GM12878 (cell line): Measurements from ENCODE around the gene LMF2. TPM values are rescaled to one million over a fixed set of nuclear protein-coding genes. Genes with fewer than 3 reads are reported as not detected.

Experiments
- ATAC-seq: fragments of 200-7000 bp; cut with Tn5 transposase; 3 replicates; pipeline ENCODE4 v1.9.1; 2020; ENCODE audit warnings: mild to moderate bottlenecking, moderate library complexity
- BruUV-seq: library from RNA; stranded (reverse); fragments of 400-500 nt; replicated peaks from 2 replicates; lab custom pipeline; 2021; lab: Mats Ljungman, UMichigan
- CTCF ChIA-PET: fragments of 300-600 bp; sonication (Branson Sonifier 250); formaldehyde crosslinking; extraction: SDS; loops from one replicate; lab custom pipeline; 2021; ENCODE audit warnings: inconsistent platforms; lab: Yijun Ruan, JAX
- POLR2A ChIA-PET: fragments of 350-600 bp; formaldehyde crosslinking; extraction: SDS; loops from one replicate; lab custom pipeline; 2021; ENCODE audit warnings: inconsistent platforms; lab: Charles Lee
- RAD21 ChIA-PET: fragments of 300-600 bp; sonication (Branson Sonifier 250); formaldehyde crosslinking; loops from one replicate; lab custom pipeline; 2023; ENCODE audit warnings: antibody characterized with exemption; ENCODE audit not compliant: unreplicated experiment; lab: Charles Lee
- SMC1A ChIA-PET: fragments of 300-600 bp; sonication (Branson Sonifier 250); formaldehyde crosslinking; loops from one replicate; lab custom pipeline; 2023; ENCODE audit not compliant: unreplicated experiment, uncharacterized antibody; lab: Charles Lee
- DNase-seq: peaks from one replicate; pipeline ENCODE4 v3.0.0-alpha.2; 2011; ENCODE audit warnings: low read depth, low spot score
- FAIRE-seq: peaks from 3 replicates; lab custom pipeline; 2011; peaks lifted over from hg19 to GRCh38; lab: Jason Lieb, UNC
- H2AFZ ChIP-seq: 2 replicates; pipeline ENCODE4 v1.6.0; 2011; ENCODE audit warnings: low read depth, low read length, control low read depth; ENCODE audit not compliant: control insufficient read depth
- H3K27ac ChIP-seq: 2 replicates; pipeline ENCODE4 v1.5.1; 2011; ENCODE audit warnings: control low read depth; ENCODE audit not compliant: control insufficient read depth, insufficient read depth
- H3K27me3 ChIP-seq, 2 experiments: replicated peaks in 1 of 2; 2 replicates each; pipeline versions ENCODE4 v1.6.0 to v1.6.1; 2011; ENCODE audit warnings: low read length in 1 of 2; ENCODE audit not compliant: control insufficient read depth in 2 of 2, insufficient read depth in 2 of 2
- H3K36me3 ChIP-seq, 2 experiments: 2 replicates each; pipeline ENCODE4 v1.5.1; 2011; ENCODE audit warnings: low read length in 1 of 2; ENCODE audit not compliant: control insufficient read depth in 2 of 2, insufficient read depth in 2 of 2
- H3K4me1 ChIP-seq: 2 replicates; pipeline ENCODE4 v1.6.1; 2011; ENCODE audit warnings: mild to moderate bottlenecking, low read length, moderate library complexity, mixed read lengths; ENCODE audit not compliant: control insufficient read depth, insufficient read depth
- H3K4me2 ChIP-seq: 2 replicates; pipeline ENCODE4 v1.6.0; 2011; ENCODE audit warnings: control low read depth; ENCODE audit not compliant: control insufficient read depth, insufficient read depth
- H3K4me3 ChIP-seq: fragments of 200-600 bp; sonication (generic); 2 replicates; pipeline ENCODE4 v1.5.1; 2016
- H3K79me2 ChIP-seq: 2 replicates; pipeline ENCODE4 v1.6.0; 2011; ENCODE audit warnings: low read length; ENCODE audit not compliant: control insufficient read depth, insufficient read depth
- H3K9ac ChIP-seq: 2 replicates; pipeline ENCODE4 v1.8.0; 2011; ENCODE audit warnings: low read length, control low read depth, mixed read lengths; ENCODE audit not compliant: control insufficient read depth, insufficient read depth
- H3K9me3 ChIP-seq: replicated peaks from 3 replicates; pipeline ENCODE4 v1.5.1; 2011; ENCODE audit warnings: mild to moderate bottlenecking, low read length; ENCODE audit not compliant: control insufficient read depth, insufficient read depth
- H4K20me1 ChIP-seq: 2 replicates; pipeline ENCODE4 v1.6.0; 2011; ENCODE audit not compliant: control insufficient read depth, insufficient read depth
- CHD2 ChIP-seq: IDR thresholded peaks from 2 replicates; pipeline ENCODE4 v1.6.1; 2011; ENCODE audit warnings: low read depth, low read length, improper control_type of control experiment, borderline replicate concordance
- CHD4 ChIP-seq: fragments of 200-600 bp; sonication (generic); IDR thresholded peaks from 2 replicates; pipeline ENCODE4 v1.6.1; 2016; ENCODE audit warnings: mild to moderate bottlenecking
- DPF2 ChIP-seq: fragments of 450-650 bp; IDR thresholded peaks from 2 replicates; pipeline ENCODE4 v1.6.1; 2017; ENCODE audit warnings: mild to moderate bottlenecking
- MEF2B ChIP-seq: fragments of 450-650 bp; IDR thresholded peaks from 2 replicates; pipeline ENCODE4 v1.6.1; 2018; ENCODE audit warnings: mild to moderate bottlenecking, moderate library complexity; ENCODE audit not compliant: partially characterized antibody, poor library complexity, severe bottlenecking
- NFYB ChIP-seq: IDR thresholded peaks from 2 replicates; pipeline ENCODE4 v1.6.1; 2011; ENCODE audit warnings: low read depth, mild to moderate bottlenecking, low read length, improper control_type of control experiment, moderate library complexity; ENCODE audit not compliant: insufficient read depth
- NRF1 ChIP-seq: conservative IDR thresholded peaks from 2 replicates; pipeline ENCODE4 v1.6.1; 2011; ENCODE audit warnings: mild to moderate bottlenecking, low read depth, low read length, improper control_type of control experiment
- PRDM15 ChIP-seq: fragments of 450-650 bp; formaldehyde crosslinking; IDR thresholded peaks from 2 replicates; pipeline ENCODE4 v1.4.0; 2020; ENCODE audit warnings: mild to moderate bottlenecking, moderate library complexity
- RUNX3 ChIP-seq: IDR thresholded peaks from 2 replicates; pipeline ENCODE4 v1.6.1; 2012; ENCODE audit warnings: low read length, inconsistent platforms
- SMC3 ChIP-seq: IDR thresholded peaks from 2 replicates; pipeline ENCODE4 v1.6.1; 2011; ENCODE audit warnings: low read length, improper control_type of control experiment, borderline replicate concordance
- SPI1 ChIP-seq: IDR thresholded peaks from 2 replicates; pipeline ENCODE4 v1.6.1; 2011; ENCODE audit warnings: low read depth, mild to moderate bottlenecking, low read length, moderate library complexity, borderline replicate concordance; ENCODE audit not compliant: insufficient read depth
- WGBS: methylation state at CpG from one replicate; pipeline ENCODE4 v1.1.6; 2016; ENCODE audit warnings: low lambda C conversion rate; ENCODE audit not compliant: insufficient replicate concordance, insufficient coverage; ENCODE audit errors: missing lambda C conversion rate; 5-methylcytosine and 5-hydroxymethylcytosine counted together
- in situ Hi-C: fragments of 300-500 bp; cut with MboI; formaldehyde crosslinking; loops from 9 replicates; pipeline ENCODE4 v1.14.3; 2018; ENCODE audit warnings: mixed read lengths
- intact Hi-C: fragments of 100-400 bp; cut with micrococcal nuclease; formaldehyde crosslinking; loops from one replicate; pipeline ENCODE4 v1.14.2; 2022; ENCODE audit not compliant: unreplicated experiment
- polyA plus RNA-seq, 11 experiments: library from polyadenylated mRNA; depleted of rRNA in 4 of 11; unstranded in 6 of 11; stranded (reverse) in 5 of 11; fragments of >200 nt; fragmentation: Nextera tagmentation in 4 of 11; fragmentation: Illumina TruSeq in 1 of 11; extraction: Ambion mirVana in 4 of 11; extraction: Trizol in 1 of 11; gene quantifications; 1 replicate in 1 of 11; 2 replicates in 10 of 11; pipeline versions ENCODE4 v1.2.1 to v1.2.3, GENCODE V29; 2011 to 2016; ENCODE audit warnings: inconsistent platforms in 2 of 11, missing spikeins in 2 of 11, low read depth in 1 of 11
- total RNA-seq, 4 experiments: library from RNA; depleted of rRNA in 3 of 4; stranded (reverse); fragments of >200 nt in 3 of 4; fragmentation: Illumina TruSeq in 1 of 4; extraction: Trizol in 1 of 4; gene quantifications; 2 replicates each; pipeline versions ENCODE4 v1.2.1 to v1.2.3, GENCODE V29; 2013 to 2021
- TF ChIP-seq, protein P1 (sequence below): fragments of 450-650 bp; IDR thresholded peaks from 2 replicates; pipeline ENCODE4 v1.6.1; 2017; ENCODE audit warnings: low read depth, mild to moderate bottlenecking, moderate library complexity
- TF ChIP-seq, protein P2 (sequence below): fragments of 450-650 bp; formaldehyde crosslinking; IDR thresholded peaks from 2 replicates; pipeline ENCODE4 v1.4.0; 2022; ENCODE audit warnings: mild to moderate bottlenecking, moderate library complexity

The LMF2 gene
- total and polyA plus RNA-seq, 10 of the 15 experiments (the other 5 are each of a cell fraction or from before 2014, with no cell fraction given), result 0.08 to 57.5 (median 21.2) TPM

- TF ChIP-seq PRDM15 (CRISPR knock-in tag) (peak; percentile 65; the same call in 1 of the 2 replicates), RUNX3 (no peak), NFYB (no peak)
Measured at GRCh38 chr22:50530580-50530876, 23.0 kb upstream of the LMF2 start (continued).

DNA sequence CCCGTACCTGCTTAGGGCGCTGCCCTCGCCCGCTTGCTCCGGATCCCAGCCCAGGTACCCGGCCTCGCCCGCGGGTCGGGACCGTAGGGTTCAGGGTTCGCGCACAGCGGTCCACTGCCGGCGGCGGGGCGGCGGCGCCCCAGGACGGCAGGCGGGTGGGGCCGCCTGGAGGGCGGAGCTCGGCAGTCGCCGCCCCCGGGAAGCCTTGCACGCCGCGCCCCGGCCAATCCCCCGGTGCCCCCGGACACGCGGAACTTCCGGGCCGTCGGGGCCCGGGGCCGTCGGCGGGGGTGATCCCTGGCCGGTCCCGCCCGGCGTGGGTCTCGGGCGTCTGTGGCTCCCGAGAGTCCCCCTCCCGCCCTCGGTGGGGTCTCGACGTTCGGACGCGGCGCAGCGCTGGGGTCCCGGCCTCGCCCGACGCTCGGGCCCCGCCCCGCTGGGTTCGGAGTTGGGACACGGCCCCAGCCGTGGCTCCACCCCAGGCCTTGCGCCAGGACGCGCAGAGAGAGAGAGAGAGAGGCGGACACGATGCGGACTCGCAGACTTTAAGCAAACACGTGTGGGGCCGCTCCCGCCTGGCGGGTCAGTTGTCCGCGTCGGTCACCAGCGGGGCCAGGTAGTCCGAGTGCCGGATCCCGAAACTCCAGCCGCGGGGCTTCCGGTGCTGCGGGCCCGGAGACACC, 22.5 kb upstream of the LMF2 start, which contains the start of gene TYMP:
TYMP (minus strand) TSS at position 116 of the 683 bp plus-strand sequence. CDS start 303 bp downstream, outside the sequence.
- ATAC-seq, result peak; percentile 41
- no peaks in the 10 kb centered on the region for H3K9me3 ChIP-seq
- H3K36me3 ChIP-seq, result no peaks in the 10 kb centered on the region; a peak in 3 of 4 replicates
- H3K79me2 ChIP-seq, result peaks cover 64% of the 10 kb centered on the region
- ChIA-PET POLR2A (interaction anchor here (0.7 to 6.5 kb wide), 9 partner anchors 8 to 91 kb away, joined by 3 to 232 read pairs (median 5); partner anchors contain the start of genes KLHDC7B, LMF2, NCAPH2 and SYCE3), SMC1A (interaction anchor here (5.8 kb wide), 1 partner anchor 10 kb away, joined by 58 read pairs; no protein-coding TSS in a partner anchor), CTCF (interaction anchor here (1.1 to 2.4 kb wide), 2 partner anchors 10 to 91 kb away, joined by 6 to 12 read pairs; no protein-coding TSS in a partner anchor), RAD21 (interaction anchor here (1.0 to 6.3 kb wide), 3 partner anchors 10 to 91 kb away, joined by 6 to 106 read pairs (median 14); partner anchors contain the start of genes LMF2 and NCAPH2)
- 2% methylated on average over 71 of the region's 92 CpGs for WGBS
- H3K4me3 ChIP-seq, result peak within 1 kb of the TSS; percentile 78
- in situ Hi-C loops, result loop anchor here (5.0 to 10.0 kb wide), 2 partner anchors 92 to 565 kb away; partner anchors contain the start of gene PIM3
- H3K9ac ChIP-seq, result peak within 1 kb of the TSS; percentile 100
- H3K4me1 ChIP-seq, result peaks cover 31% of the 10 kb centered on the region
- H3K27ac ChIP-seq, result peak within 1 kb of the TSS; percentile 100
- H3K4me2 ChIP-seq, result peak within 1 kb of the TSS; percentile 71
- intact Hi-C loops, result loop anchor here (5.0 kb wide), 2 partner anchors 32 to 52 kb away; partner anchors contain the start of genes CHKB and SYCE3
- no peaks in the 10 kb centered on the region for H3K27me3 ChIP-seq
- no peak for DNase-seq
- no peaks in the 10 kb centered on the region for H4K20me1 ChIP-seq
- no peak for FAIRE-seq
- no TSS peak for BruUV-seq
- peak within 1 kb of the TSS; percentile 28 for H2AFZ ChIP-seq
- no peak for TF ChIP-seq CHD2
- no peak for TF ChIP-seq CHD4
- TF ChIP-seq NRF1, result no peak
- TF ChIP-seq, protein P1, sequence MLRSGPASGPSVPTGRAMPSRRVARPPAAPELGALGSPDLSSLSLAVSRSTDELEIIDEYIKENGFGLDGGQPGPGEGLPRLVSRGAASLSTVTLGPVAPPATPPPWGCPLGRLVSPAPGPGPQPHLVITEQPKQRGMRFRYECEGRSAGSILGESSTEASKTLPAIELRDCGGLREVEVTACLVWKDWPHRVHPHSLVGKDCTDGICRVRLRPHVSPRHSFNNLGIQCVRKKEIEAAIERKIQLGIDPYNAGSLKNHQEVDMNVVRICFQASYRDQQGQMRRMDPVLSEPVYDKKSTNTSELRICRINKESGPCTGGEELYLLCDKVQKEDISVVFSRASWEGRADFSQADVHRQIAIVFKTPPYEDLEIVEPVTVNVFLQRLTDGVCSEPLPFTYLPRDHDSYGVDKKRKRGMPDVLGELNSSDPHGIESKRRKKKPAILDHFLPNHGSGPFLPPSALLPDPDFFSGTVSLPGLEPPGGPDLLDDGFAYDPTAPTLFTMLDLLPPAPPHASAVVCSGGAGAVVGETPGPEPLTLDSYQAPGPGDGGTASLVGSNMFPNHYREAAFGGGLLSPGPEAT, result no peak; the same call in 1 of the 2 replicates
- TF ChIP-seq, protein P2, sequence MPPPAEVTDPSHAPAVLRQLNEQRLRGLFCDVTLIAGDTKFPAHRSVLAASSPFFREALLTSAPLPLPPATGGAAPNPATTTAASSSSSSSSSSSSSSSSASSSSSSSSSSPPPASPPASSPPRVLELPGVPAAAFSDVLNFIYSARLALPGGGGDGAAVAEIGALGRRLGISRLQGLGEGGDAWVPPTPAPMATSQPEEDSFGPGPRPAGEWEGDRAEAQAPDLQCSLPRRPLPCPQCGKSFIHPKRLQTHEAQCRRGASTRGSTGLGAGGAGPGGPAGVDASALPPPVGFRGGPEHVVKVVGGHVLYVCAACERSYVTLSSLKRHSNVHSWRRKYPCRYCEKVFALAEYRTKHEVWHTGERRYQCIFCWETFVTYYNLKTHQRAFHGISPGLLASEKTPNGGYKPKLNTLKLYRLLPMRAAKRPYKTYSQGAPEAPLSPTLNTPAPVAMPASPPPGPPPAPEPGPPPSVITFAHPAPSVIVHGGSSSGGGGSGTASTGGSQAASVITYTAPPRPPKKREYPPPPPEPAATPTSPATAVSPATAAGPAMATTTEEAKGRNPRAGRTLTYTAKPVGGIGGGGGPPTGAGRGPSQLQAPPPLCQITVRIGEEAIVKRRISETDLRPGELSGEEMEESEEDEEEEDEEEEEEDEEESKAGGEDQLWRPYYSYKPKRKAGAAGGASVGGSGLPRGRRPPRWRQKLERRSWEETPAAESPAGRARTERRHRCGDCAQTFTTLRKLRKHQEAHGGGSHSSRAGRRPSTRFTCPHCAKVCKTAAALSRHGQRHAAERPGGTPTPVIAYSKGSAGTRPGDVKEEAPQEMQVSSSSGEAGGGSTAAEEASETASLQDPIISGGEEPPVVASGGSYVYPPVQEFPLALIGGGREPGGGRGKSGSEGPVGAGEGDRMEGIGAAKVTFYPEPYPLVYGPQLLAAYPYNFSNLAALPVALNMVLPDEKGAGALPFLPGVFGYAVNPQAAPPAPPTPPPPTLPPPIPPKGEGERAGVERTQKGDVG, result no peak
- no peak for TF ChIP-seq MEF2B
- TF ChIP-seq DPF2, result peak; percentile 32; the same call in 1 of the 2 replicates
- no peak for TF ChIP-seq SPI1
- peak; percentile 9; the same call in 1 of the 2 replicates for TF ChIP-seq SMC3
